RPMI8226 (cell line): ENCODE results near the gene TTLL10.

Source experiments
- DNase-seq: peaks from one replicate; pipeline ENCODE4 v3.0.0-alpha.2; 2015

The TTLL10 gene

DNA sequence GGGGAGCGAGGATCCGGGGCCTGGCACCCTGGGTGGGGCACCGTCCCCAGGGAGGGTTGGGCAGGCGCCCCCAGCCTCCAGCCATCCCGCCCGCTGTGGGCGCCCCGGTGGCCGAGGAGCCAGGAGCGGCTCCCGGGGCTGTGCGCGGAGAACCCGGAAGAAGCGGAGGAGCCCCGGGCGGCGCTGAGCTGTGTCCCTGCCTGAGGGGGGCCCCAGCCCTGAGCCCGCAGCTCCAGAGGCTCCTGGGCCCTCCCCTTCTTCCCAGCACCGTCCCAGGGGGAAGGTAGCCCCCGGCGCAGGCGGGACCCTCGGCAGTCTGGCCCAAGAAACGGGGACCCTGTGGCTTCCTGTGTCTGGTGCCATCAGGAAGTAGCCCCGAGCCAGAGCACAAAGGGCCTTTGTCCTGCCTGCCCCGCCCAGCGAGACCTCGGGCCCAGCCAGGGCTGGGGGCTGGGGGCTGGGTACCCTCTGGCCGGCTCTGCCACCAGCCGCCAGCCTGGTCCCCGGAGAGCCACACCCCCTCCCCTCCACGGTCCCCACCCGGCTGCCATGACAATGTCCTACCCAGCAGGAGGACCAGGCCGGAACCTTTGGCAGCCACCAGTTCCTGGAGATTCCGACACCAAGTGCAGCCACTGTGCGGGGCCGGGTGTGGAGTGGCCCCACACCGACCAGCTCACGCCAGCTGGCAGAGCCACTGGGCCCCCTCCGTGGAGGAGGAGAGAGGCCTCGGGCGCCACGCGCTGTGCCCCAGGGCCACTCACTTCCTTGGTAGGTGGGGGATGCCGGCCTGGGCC lies 15.6 kb upstream of the TTLL10 start:
- DNase-seq: peak; percentile 50

DNA sequence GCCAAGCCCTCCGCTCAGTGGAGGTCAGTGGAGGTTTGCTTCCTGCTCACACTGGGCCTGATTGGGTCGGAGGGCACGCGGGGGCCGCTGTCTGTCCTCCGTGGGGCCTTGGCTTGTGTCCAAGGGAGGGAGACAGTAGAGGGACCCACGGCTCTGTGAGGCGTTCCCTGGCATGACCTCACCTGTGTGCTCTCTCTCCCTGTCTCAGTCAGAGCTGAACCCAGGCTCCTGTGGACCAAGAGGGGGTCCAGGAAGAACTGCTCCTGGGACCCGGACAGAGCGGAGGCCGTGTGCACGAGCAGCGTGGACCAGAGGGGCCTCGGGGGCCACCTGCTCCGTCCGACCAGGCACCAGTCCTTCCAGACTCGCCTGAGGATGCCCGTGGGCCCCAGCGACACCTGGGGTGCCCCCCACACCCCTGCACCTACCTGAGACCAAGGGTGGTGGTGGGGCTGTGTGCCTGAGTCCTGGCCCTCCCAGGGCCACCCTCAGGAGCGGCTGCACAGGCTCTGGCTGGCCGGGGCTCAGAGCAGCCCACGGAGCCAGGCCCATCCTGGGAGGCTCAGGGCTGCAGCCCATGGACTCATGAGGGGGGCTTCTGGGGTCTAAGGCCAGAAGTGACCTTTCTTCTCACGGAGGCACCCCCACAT lies 13.3 kb upstream of the TTLL10 start:
- DNase-seq: no peak

DNA sequence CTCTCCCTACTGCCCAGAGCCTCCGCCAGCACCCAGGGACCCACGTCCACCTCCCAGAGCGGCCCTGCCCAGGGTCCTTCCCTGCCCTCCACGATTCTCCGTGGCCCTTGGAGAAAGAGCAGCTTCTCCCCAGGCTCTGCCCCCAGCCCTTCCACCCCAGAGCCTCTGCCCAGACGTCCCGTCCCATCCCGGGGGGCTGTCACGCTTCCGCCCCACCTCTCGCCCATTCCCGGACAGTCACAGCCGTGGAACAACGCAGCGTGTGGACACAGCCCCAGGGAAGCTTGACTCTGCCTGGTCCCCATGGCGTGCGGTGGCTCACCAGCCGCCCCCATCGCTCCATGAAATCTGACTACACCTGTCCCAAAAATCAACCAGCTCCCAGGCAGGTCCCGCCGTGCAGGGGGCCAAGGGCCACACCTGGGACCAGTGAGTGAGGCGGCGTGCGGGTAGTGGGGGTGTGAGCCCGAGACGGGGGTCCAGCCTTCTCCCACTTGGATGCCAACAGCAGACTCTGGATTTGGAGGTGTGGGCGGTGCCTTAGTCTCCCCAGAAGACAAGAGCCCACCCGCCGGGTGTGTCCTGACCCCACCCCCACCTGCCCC lies 12.5 kb upstream of the TTLL10 start:
- no peak for DNase-seq

DNA sequence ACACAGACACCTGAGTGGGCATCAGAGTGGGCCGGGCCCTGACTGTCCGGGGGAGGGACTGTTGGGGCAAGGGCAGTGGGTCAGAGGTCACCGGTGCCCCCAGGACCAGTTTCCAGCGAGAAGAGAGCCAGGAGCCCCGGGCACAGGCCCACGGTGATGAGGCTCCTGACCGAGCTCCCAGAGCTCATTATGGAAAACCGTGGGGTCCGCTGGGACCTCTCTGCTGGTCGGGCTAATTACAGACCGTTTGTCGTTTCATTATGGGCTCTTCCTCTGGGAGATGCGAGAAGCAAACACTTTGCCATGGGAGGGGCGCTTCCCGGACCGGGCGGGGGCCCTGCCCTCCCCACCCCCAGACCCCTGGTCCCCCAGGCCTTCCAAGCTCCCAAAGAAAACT lies 12.0 kb upstream of the TTLL10 start:
- DNase-seq: no peak

DNA sequence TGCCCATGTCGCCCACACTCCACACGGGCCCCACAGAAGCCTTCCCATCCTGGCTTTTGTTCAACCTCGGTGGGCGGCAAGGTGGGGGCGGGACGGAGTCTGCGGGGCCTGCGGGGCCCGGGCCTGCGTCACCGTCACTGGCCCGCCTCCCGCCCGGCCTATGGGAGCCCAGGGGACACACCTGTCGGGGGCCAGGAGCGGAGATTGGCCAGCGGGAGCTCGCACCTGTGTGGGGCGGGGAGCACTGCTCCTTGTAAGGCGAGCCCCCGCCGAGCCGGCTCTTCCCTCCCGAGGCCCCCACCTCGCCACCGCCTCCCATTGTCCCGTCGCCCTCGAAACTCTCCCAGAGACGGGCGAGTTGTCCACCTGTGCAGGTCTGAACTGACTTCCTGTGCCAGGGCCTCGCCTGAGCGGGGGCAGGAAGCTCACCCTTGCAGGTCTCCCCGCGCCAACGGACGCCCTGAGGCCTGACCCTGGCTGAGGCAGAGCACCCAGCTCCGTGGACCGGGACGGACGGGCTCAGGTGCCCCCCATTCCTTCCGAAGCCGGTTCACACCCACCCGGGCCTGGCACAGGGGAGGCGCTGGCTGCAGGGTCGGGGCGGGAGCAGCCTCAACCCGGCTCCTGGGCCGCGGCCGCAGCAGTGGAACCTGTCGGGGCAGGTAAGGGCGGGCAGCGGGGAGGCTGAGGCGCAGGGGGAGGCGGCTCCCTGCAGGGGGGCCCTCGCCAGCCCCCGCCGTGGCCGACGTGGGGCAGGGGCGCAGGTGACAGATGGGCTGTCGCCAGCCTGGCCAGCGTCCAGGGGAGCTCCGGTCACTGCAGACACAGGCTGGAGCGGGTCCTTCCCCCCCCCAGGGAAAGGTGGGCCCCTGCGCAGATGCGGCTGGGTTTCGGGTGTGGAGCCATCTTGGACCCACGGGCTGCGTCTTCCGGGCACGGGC lies 10.8 kb upstream of the TTLL10 start:
- DNase-seq: peak; percentile 63

GRCh38 chr1:1163538-1164070 lies 10.1 kb upstream of the TTLL10 start:
- no peak for DNase-seq

DNA sequence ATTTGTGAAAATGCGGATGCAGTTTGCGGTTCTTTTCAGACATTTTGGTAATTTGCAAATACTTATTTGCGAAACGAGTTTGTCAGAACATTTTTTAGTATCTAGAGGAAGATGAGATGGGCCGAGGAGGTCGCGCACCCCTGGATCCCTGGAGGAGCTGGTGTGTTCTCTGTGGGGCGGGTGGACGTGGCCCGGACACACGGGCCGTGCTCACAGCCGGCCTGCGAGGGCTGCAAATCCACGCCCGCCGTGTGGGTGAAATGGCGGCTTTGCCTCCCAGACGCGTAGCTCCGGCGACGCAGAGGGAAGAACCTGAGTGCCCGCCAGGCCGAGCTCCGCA lies 9.3 kb upstream of the TTLL10 start:
- DNase-seq: no peak

DNA sequence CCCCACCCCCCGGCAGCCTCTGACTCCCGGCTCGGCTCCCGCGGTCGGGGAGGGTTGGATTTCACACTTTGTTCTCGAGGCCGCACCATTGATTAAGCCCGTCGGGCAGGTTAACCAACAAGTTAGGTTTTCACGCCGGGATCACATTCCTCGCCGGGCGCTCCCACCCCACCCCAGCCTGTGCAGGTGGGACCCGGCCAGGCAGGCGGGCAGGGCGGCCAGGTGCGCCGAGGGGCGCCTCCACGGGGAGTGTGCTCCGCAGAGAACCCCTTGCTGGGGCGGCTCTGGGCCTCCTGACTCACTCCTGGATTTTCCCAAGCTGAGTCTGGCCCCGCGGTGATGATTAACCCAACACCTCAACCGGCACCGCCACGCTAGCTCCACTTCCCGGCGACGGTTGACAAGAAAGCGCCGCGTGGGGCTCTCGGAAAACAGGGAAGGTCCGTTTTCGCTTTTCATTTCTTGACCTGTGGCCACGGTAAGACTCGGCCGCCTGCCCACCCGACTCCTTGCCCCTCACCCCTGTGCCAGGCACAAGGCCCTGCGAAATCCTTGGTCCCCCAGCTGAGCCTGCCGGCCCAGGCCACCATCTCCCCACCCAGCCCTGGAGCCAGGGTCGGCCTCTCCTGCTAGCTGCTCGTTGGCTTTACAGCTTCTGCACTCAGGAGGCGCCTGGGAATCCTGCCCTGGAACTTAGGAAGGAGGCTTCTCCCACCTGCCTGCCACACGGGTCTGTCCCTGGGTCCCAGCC lies 8.8 kb upstream of the TTLL10 start:
- DNase-seq: no peak

DNA sequence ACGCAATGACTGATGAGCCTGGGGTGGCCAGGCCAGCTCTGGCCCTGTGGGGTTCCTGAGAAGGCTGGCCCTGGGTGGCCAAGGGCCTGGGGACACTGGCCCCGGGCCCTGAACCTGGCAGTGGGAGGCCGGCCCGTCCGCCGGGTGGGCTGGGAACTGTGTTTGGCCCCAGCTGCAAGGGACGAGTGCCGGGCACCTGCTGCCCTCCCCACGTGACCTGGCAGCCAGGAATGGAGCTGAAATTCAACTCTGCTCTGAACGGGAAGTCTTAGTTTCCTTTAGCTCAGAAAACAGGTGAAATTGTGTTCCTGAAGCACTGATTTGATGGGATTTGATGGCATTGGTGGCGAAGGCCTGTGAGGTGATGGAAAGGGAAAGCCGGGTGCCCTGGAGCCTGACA lies 8.2 kb upstream of the TTLL10 start:
- peak; percentile 46 for DNase-seq

DNA sequence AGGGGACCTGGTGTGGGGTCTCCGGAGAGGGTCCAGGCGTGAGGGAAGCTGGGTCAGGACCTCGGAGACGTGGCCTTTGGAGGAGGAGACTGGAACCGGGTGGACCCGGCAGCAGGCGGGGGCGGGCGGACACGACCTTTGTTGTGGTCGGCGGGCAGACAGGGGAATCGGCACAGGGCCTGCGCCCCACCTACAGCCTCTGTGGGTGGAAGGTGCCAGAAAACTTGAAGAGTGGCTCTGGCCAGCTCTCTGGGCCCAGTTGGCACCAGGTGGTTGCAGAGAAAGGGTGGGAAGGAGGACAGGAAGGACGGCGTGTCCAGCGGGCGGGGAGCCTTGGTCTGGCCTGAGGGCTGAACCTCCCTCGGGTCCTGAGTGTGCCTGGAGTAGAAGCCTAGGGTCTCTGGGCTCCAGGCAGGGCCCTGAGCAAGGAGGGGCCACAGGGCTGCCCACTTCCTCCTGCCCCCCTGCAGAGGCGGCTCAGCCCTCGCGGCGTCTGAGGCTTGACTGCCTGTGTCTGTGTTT lies 7.7 kb upstream of the TTLL10 start:
- DNase-seq: no peak

DNA sequence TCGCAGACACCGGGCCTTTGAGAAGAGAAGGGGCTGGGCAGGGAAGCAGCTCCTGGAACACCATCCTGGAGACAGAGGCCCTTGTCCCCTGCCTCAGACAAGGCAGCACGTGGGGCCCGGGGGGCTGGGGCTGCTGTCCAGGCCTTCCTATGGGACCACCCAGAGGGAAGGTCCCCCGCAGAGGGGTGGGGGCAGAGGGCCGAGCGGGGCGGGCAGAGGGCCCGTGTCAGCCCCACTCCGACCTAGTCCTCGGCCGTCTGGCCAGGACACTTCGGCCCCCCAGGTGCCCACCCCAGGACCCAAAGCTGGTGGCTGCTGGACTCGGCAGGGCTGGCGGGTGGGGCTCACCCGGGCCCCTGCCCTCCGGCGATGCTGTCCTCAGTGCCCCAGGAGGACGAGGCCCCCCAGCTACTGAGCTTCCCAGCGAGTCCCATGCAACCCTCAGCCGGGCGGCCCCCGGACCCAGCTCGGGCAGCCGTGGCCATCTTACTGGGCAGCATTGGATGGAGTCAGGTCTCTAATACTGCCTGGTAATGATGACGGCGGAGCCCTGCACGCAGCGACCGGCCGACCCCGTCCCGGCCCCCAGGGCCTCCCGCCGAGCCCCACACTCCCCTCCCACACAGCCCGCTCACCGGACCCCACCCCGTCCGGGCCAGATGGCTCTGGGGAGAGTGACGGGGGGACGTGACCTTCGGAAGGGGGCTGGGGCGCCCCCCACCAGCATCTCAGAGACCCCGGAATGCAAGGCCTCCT lies 6.9 kb upstream of the TTLL10 start:
- DNase-seq: no peak

DNA sequence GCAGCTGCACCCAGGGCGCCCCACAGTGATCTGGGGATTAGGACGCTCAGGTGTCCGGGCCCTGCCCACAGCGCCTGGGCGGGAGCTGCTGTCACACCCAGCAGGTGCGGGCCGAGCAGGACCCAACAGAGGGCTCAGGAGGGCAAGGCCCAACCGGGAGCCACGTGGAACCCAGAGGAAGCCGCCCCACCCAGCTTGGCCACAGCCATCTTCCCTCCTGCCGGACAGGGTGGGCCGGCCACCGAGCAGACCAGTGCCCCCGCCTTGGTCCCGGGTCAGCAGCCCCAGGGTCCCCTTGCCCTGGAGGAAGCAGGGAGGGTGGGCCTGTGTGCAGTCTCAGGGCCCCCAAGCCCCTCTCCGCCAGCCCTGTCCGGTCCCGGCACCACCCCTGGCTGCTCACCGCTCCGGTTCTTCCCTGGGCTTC lies 6.3 kb upstream of the TTLL10 start:
- peak; percentile 70 for DNase-seq

GRCh38 chr1:1167841-1168450 lies 5.7 kb upstream of the TTLL10 start:
- DNase-seq: no peak

DNA sequence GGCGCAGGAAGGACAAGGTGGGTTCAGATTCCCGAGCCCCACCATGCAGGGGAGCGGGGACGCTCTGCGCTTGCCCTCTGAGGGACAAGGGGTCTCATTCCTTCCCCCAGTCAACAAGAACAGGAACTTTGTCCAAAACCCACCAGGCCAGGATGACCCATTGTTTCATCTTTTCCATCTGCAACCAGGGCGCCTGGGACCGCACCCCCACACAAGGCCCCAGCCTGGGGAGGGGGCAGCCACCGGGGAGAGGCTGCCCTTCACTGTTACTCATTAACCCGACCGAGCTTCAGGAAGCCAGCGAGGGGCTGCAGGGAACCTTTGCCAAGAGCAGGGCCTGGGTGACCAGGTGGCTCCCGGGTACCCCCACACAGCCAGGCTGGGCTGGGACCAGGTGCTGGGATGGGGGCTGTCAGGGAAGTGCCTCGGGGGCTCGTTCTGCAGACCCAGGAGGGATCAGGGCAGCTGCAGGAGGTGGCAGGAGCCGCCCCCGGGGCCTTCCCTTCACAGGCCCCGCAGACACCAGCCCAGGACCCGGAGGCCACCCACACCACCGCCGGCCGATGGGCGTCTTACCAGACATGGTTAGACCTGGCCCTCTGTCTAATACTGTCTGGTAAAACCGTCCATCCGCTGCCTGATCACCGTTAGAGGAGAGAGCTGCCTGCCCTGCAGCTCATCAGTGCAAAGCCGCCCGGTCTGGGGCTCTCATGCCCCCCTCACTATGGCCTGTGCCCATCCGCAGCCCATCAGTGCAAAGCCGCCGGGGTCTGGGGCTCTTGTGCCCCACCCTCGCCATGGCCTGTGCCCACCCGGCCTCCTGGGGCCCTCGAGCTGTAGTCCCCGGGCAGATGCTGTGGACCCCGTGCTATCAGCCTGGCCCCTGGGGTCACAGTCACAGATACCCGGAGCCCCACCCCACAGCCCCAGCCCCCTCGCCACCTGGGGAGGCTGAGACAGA lies 4.9 kb upstream of the TTLL10 start:
- DNase-seq: peak; percentile 38

- peak; percentile 51 for DNase-seq
These were observed 4.1 kb upstream of the TTLL10 start for GRCh38 chr1:1169429-1170214.

DNA sequence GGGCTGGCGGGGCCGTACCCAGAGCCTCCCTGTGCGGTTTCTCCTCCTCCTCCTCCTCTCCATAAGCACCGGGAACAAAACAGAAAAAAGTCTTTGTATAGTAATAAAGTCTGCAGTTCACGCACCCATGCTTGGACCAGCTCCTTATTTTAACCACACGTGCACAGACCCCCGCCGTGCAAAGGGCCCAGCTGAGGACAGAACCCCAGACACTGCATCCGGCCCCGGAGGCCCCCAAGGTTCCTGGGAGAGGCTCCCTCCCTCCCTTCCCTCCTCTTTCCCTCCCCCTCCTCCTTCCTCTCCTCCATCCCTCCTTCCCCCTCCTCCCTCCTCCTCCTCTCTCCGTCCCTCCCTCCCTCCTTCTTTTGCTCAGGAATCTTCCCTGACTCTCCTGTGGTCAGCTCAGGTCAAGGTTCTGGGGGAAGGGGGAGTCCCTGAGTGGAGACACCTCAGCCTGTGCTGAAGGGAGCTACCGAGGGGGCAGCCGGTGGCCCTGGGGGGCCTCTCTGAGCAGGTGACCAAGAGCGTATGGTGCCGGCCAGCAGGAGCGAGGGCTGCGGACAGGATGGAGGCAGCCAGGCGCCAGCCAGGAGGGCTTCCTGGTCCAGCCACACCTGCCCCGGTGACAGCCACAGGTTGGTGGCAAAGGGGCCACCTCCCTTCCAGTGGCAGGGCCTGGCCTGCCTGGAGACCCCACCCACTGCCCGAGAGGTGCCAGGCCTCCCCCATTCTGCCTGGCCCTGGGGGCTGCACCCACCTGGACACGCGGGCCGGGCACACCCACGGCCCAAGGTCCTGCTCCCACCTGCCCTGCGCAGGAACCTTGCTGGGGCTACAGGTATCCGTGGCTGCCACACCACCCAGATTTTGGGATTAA lies 3.2 kb upstream of the TTLL10 start:
- DNase-seq: no peak

GRCh38 chr1:1171161-1171545 lies 2.5 kb upstream of the TTLL10 start:
- DNase-seq: no peak
